Suprapubic skin (tissue), 4 donors: ENCODE data around the gene CANT1. TPM values are rescaled to one million over a fixed set of nuclear protein-coding genes. Genes with fewer than 3 reads are reported as not detected.

Source experiments
- DNase-seq, 2 donors: peaks; one replicate each; pipeline ENCODE4 v3.0.0-alpha.2; 2019; ENCODE audit warnings: low spot score in 2 of 2
- H3K27ac ChIP-seq: fragments of 200-600 bp; sonication (generic); one replicate; pipeline ENCODE4 v1.5.1; 2019
- H3K27me3 ChIP-seq: fragments of 200-600 bp; sonication (generic); one replicate; pipeline ENCODE4 v1.5.1; 2019
- H3K36me3 ChIP-seq: fragments of 200-600 bp; sonication (generic); one replicate; pipeline ENCODE4 v1.5.1; 2019
- H3K4me1 ChIP-seq: fragments of 200-600 bp; sonication (generic); one replicate; pipeline ENCODE4 v1.5.1; 2019
- H3K4me3 ChIP-seq: fragments of 200-600 bp; sonication (generic); one replicate; pipeline ENCODE4 v1.5.1; 2019; ENCODE audit warnings: mild to moderate bottlenecking
- H3K9me3 ChIP-seq: fragments of 200-600 bp; sonication (generic); one replicate; pipeline ENCODE4 v1.5.1; 2019
- EP300 ChIP-seq: sonication (generic); formaldehyde crosslinking; IDR thresholded peaks from one replicate; pipeline ENCODE4 v1.6.1; 2017; ENCODE audit warnings: antibody characterized with exemption
- POLR2A ChIP-seq, 2 donors: fragments of 450-650 bp; IDR thresholded peaks; one replicate each; pipeline ENCODE4 v1.6.1; 2017; ENCODE audit warnings: antibody characterized with exemption in 2 of 2, mild to moderate bottlenecking in 2 of 2, moderate library complexity in 2 of 2
- POLR2AphosphoS5 ChIP-seq, 3 donors: sonication (generic); formaldehyde crosslinking; IDR thresholded peaks; one replicate each; pipeline ENCODE4 v1.6.1; 2017; ENCODE audit warnings: antibody characterized with exemption in 3 of 3
- WGBS: methylation state at CpG from one replicate; pipeline ENCODE4 v1.1.5; 2018; 5-methylcytosine and 5-hydroxymethylcytosine counted together
- total RNA-seq, 4 donors: library from RNA; depleted of rRNA; stranded (reverse); fragments of >200 nt; gene quantifications; one replicate each; pipeline ENCODE4 v1.1.0, GENCODE V29; 2016
- TF ChIP-seq, protein P1 (sequence below), 2 donors: fragments of 200-600 bp in 1 of 2; fragments of 450-650 bp in 1 of 2; sonication (generic) in 1 of 2; IDR thresholded peaks; one replicate each; pipeline ENCODE4 v1.5.1; 2016 to 2019; ENCODE audit warnings: antibody characterized with exemption in 2 of 2, mild to moderate bottlenecking in 1 of 2, moderate library complexity in 1 of 2

CANT1 gene
- total RNA-seq, 4 donors from 2014 or later = 21.8 to 37.4 (median 30.1) TPM

DNA sequence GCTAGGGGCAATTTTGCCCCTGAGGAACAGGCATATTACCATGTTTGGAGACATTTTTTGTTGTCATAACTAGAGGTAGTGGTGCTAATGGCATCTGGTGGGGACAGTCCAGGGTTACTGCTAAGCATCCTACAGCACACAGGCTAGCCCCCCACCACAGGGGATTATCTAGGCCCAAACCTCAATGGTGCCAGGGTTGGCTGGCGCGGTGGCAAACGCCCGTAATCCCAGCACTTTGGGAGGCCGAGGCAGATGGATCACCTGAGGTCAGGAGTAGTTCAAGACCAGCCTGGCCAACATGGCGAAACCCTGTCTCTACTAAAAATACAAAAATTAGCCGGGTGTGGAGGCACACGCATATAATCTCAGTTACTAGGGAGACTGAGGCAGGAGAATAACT lies 29.6 kb upstream of the CANT1 start:
- DNase-seq = peak in 1 of 2 donors; percentile 58
- 80% methylated on average over 6 of the region's 8 CpGs for WGBS
- peaks cover 51% of the 10 kb centered on the region for H3K4me1 ChIP-seq

DNA sequence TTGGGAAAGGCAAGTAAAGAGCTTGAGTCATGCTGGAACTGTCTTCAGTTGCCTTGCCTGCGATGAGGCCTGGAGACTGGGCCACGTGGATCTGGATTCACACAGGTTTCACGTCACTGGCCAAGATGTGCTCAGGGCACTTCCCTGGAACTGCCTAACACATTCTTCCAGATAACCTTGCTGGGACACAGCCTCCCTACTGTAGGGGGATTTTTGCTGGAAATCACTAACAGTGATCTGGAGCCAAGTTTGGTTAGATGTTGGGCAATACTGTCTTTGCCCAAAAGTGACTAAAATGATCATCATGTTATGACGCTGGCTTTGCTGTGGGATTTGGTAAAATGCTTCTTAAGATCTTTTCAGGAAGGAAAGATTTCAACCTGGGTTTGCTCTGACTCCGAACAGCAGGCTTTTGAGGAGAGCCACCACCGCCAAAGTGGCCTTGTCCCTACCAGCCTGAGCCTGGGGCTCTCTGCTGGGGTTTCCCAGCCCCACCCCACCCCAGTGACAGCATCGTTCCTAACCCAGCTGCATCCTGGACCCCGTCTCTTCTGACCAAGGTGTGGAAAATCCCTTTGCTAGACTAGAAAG lies 29.1 kb upstream of the CANT1 start:
- Histone ChIP-seq H3K27ac (peak overlapping the region; percentile 71), H3K4me1 (peaks cover 56% of the 10 kb centered on the region), H3K4me3 (no peak overlapping the region), H3K27me3 (no peaks in the 10 kb centered on the region), H3K36me3 (no peaks in the 10 kb centered on the region), H3K9me3 (no peaks in the 10 kb centered on the region)
- TF ChIP-seq, protein P1, sequence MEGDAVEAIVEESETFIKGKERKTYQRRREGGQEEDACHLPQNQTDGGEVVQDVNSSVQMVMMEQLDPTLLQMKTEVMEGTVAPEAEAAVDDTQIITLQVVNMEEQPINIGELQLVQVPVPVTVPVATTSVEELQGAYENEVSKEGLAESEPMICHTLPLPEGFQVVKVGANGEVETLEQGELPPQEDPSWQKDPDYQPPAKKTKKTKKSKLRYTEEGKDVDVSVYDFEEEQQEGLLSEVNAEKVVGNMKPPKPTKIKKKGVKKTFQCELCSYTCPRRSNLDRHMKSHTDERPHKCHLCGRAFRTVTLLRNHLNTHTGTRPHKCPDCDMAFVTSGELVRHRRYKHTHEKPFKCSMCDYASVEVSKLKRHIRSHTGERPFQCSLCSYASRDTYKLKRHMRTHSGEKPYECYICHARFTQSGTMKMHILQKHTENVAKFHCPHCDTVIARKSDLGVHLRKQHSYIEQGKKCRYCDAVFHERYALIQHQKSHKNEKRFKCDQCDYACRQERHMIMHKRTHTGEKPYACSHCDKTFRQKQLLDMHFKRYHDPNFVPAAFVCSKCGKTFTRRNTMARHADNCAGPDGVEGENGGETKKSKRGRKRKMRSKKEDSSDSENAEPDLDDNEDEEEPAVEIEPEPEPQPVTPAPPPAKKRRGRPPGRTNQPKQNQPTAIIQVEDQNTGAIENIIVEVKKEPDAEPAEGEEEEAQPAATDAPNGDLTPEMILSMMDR (IDR thresholded peaks at IDR 0.05) = no peak
- peak; percentile 18 to 93 (median 49) for TF ChIP-seq POLR2AphosphoS5 (IDR thresholded peaks at IDR 0.05)
- 20% methylated on average over 8 of the region's 8 CpGs for WGBS
- peak; percentile 83 to 87 for DNase-seq

More for the DNA sequence above, 29.6 kb upstream of the CANT1 start:
- Histone ChIP-seq H3K9me3 (no peaks in the 10 kb centered on the region), H3K36me3 (no peaks in the 10 kb centered on the region), H3K4me3 (no peak overlapping the region), H3K27me3 (no peaks in the 10 kb centered on the region), H3K27ac (peak overlapping the region; percentile 71)
- TF ChIP-seq POLR2A (IDR thresholded peaks at IDR 0.05) = no peak
- TF ChIP-seq, protein P1 (IDR thresholded peaks at IDR 0.05) = no peak

DNA sequence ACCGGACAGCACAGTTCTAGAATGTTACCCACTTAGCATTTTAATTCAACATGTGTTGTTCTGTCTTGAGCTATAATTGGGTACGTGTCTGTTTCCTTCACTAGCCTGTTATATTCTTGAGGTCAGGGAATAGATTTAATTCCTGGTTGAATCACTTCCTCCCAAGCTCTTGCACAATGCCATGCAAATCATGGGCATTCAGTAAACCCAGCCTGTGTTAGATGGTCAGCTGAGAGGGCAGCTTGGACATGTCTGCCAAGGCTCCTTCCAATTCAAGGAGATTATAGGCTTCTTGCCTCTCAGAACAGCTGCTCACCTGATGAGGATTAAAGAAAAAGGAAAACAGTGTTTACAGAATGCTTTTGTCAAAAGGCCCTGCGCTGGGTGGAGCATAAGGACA lies 27.0 kb upstream of the CANT1 start:
- DNase-seq = peak in 1 of 2 donors; percentile 56
- WGBS = 65% methylated on average over 3 of the region's 3 CpGs
- Histone ChIP-seq H3K27me3 (no peaks in the 10 kb centered on the region), H3K36me3 (no peaks in the 10 kb centered on the region), H3K9me3 (no peaks in the 10 kb centered on the region), H3K4me1 (peaks cover 68% of the 10 kb centered on the region), H3K4me3 (no peak overlapping the region), H3K27ac (peak overlapping the region; percentile 23)
- peak in 1 of 3 donors; percentile 48 for TF ChIP-seq POLR2AphosphoS5 (IDR thresholded peaks at IDR 0.05)
- TF ChIP-seq, protein P1 (IDR thresholded peaks at IDR 0.05) = no peak

DNA sequence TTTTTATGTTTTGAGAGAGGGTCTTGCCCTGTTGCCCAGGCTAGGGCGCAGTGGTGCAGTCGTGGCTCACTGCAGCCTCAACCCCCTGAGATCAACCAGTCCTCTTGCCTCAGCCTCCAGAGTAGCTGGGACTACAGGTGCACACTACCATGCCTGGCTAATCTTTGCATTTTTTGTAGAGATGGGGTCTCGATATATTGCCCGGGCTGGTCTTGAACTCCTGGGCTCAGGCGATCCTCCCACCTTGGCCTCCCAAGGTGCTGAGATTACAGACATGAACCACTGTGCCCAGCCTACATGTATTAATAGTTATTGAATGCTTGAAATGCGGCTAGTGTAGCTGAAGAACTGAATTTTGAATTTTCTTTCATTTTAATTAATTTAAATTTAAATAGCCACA lies 26.6 kb upstream of the CANT1 start:
- Histone ChIP-seq H3K9me3 (no peaks in the 10 kb centered on the region), H3K36me3 (no peaks in the 10 kb centered on the region), H3K27ac (peak overlapping the region; percentile 23), H3K4me1 (peaks cover 72% of the 10 kb centered on the region), H3K4me3 (no peak overlapping the region), H3K27me3 (no peaks in the 10 kb centered on the region)
- TF ChIP-seq, protein P1 (IDR thresholded peaks at IDR 0.05) = no peak
- WGBS = 94% methylated on average over 6 of the region's 6 CpGs
- no peak for DNase-seq

DNA sequence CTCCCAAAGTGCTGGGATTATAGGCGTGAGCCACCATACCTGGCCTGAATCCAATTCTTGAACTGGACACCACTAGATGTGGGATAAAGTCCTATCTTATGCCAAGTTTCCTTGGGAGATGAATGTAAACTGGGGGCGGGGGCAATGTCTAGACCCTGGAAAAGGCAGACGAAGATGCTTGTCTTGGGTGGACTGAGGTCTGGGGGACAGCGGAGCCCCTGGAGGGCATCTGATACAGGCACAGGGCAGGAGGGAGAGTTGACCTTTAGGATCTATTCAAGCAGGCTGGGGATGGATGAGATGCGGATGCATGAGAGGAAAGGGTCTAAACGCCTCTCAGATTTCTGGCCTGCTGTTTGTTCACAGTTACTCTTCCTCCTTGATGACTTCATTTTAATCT lies 26.1 kb upstream of the CANT1 start:
- Histone ChIP-seq H3K27ac (no peak overlapping the region), H3K27me3 (no peaks in the 10 kb centered on the region), H3K36me3 (no peaks in the 10 kb centered on the region), H3K4me1 (peaks cover 73% of the 10 kb centered on the region), H3K4me3 (no peak overlapping the region), H3K9me3 (no peaks in the 10 kb centered on the region)
- TF ChIP-seq, protein P1 (IDR thresholded peaks at IDR 0.05) = no peak
- no peak for TF ChIP-seq POLR2A (IDR thresholded peaks at IDR 0.05)
- no peak for TF ChIP-seq EP300
- no peak for TF ChIP-seq POLR2AphosphoS5 (IDR thresholded peaks at IDR 0.05)
- peak in 1 of 2 donors; percentile 29 for DNase-seq
- 95% methylated on average over 6 of the region's 6 CpGs for WGBS
